Stimulated activated CD4-positive, alpha-beta T cell treated with anti-CD3 and anti-CD28 coated beads, Interleukin-15, amount 100 ng/mL, for 24 hours (primary cell): ENCODE data around the gene CNTNAP3.
A peak's percentile ranks its signal among the peaks of the same experiment; 100 is the strongest.
"Not testable (repeated sequence)": the region's sequence is repeated elsewhere in the genome, so short reads cannot be mapped to it uniquely, and the experiment has no call there.

Experiments
- DNase-seq: peaks from one replicate; pipeline ENCODE4 v3.0.0-alpha.2; 2020

Gene CNTNAP3

DNA sequence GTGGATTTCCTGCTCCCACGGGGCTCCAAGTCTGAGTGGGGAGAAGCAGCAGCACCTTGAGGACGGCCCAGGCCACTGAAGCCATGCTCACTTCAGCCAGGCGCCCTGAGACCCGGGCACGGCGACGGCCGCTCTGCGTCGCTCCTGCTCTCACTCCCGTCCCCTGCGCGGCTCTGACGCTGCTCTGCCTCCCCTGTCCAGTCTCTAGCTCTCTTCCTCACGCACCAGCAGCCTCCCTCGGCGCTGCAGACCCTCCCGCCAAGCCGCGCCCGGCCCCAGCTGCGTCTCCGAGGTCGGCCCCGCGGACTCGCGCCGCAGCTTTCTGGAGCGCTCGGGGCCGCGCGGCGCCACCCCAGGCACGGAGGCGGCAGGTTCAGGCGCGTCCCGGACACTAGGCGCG, at the start of gene CNTNAP3:
CNTNAP3 (minus strand) TSS at position 188 of the 400 bp plus-strand sequence; CDS start at position 85, 103 bp downstream.
- DNase-seq, result peak; percentile 1

DNA sequence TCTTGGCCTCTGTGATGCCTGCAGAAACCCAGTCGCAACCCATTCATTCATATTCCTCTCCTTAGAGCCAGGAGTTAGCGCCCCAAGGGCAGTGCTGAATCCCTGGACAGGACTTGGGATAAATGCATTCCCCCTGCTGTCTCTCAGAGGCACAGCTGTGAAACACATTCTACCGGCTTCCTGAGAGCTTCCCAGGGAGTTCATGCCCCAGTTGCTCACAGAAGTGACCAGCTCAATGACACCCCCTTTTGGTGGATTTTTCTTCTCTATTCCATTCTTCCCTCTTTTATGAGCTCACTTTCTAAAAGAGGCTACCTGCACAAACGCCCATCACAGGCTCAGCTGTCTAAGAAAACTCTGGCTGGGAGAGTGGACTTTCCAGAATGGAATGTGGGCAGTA, 8.0 kb downstream of the CNTNAP3 start:
- not testable (repeated sequence) for DNase-seq

DNA sequence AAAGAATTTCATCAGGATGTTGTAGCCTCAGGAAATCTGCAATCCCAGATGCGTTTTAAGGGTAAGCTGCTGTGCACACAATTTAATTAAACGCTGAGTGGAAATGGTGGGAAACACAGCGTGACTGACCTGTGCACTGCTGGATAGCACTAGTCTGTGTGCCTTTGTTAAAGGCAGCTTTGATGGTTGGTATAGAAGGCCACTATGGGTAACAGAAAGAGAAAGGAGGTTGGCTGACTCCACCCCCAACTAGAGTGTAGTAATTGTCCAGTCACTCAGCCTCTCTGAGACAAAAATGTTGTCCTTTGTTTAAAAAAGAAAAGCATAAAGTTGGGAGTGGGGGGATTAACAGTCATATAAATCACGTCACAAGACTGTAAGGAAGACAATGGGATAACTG, 45.5 kb downstream of the CNTNAP3 start:
- not testable (repeated sequence) for DNase-seq

DNA sequence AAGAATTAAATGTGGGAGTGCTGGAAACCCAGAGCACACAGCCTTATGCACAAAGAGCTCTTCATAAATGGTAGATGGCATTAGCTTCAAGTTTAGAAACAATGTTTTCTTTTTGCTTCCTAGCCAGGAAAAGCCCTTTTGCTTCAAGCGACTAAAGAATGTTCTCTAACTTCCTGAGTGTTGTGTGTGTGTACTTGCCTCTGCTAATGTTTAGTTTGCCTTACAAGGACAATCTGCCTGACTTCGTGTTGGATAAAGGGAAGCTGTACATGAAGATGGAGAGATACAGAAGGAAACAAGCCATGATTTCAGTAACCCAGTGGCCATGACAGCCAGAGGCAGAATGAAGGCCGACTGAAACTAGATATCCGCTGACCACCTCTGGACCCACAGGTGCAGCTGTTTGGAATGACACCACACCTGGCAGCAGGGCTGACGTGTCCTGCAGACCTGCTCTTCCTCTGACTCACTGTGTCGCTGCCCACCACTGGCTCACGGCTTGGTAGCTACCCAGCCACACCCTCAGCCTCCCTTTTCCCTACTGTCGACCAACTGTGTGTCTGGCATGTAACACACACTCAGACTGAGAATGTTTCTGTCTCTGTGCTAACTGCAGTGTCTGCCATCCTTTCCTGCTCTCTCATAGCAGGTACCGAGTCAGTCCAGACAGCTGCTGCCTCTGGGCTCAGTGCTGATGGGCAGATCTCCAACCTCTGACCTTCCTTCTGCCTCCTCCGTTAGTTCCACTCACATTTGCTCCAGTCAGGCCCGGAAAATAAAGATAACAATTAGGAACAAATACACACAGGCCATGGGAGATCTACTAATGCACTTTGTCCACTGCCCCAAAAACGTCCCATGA, 55.6 kb downstream of the CNTNAP3 start:
- DNase-seq, result not testable (repeated sequence)

DNA sequence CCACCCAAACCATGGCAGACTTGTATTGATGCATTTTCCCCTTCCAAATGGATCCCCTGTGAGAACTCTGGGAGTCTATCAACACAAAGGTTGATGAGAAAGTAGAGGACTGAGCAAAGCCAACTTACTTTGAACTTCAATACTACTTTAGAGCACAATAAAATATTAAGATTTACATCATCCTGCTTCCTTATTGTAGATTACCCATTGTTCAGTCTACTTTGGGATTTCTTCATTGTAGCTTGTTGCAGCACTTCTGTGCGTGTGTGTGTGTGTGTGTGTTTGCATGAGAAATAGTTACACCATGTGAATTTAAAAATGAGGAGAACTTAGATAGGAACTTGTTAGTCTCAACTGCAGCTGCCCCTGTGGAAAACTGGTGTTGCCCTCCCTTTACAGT, 72.0 kb downstream of the CNTNAP3 start:
- DNase-seq, result not testable (repeated sequence)

DNA sequence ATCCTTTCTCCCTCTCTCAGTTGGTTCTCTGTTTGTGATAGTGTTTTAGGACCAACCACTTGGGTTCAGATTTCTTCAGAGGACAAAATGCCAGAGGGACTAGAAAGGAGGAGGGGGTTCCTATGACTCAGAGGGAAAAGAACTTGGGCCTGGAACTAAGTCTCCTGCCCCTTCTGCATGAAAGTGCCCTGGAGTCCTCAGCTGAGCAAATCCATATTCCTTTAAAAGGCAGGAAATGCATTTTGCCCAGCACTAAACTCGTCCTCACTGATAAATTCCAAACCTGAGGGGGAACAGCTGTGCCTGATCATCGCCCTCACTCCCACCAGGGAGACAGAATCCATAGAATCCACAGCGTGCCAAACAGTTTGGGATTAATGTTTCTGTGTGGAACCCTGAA, 78.2 kb downstream of the CNTNAP3 start:
- not testable (repeated sequence) for DNase-seq

DNA sequence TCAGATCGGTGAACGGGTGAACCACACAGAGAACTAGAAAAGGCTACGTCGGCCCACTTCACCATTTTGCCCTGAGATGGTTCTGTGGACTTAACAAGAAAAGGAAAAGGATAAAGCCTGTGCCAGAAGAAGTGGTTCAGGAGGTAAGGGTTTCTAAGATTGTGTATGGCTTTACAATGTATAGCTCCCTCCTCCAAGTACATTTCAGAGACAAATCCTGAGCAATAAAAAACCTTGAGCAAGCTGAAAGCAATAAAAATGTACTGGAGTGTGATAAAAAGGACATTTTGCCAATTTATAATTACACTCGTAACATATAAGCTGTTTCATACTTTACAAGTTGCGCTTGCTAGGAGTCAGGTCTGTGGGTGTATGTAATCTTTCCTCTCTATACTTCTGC, 81.3 kb downstream of the CNTNAP3 start:
- not testable (repeated sequence) for DNase-seq

DNA sequence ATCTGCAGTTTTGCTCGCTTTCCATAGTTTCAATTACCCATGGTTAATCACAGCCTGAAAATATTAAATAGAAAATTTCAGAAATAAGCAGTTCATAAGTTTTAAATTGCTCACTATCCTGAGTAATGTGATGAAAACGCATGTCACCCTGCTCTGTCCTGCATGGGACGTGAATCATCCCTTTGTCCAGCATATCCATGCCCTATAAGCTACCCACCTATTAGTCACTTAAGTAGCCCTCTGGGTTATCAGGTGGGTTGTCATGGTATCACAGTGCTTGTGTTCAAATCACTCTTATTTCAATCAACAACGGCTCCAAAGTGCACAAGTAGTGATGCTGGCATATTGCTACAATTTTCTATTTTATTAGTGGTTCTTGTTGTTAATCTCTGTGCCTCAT, 82.1 kb downstream of the CNTNAP3 start:
- DNase-seq, result not testable (repeated sequence)

DNA sequence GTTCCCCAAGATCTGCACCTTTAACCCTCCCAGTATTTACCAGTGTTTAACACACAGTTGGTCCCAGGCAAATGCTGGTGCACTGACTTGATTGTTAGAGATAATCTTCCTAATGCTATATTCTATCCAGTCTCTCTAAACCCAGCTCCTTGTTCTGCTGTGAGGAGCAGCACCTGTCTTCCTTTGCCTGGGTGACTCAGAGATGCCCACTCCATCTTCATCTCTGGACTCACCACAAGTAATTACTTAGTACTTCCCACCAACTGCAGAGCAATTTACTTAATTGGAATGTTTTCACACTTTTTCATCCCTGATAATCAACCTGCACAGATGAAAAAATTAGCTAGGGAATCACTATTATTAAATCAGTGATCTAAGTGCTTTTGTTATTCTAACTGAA, 87.6 kb downstream of the CNTNAP3 start:
- DNase-seq, result not testable (repeated sequence)

DNA sequence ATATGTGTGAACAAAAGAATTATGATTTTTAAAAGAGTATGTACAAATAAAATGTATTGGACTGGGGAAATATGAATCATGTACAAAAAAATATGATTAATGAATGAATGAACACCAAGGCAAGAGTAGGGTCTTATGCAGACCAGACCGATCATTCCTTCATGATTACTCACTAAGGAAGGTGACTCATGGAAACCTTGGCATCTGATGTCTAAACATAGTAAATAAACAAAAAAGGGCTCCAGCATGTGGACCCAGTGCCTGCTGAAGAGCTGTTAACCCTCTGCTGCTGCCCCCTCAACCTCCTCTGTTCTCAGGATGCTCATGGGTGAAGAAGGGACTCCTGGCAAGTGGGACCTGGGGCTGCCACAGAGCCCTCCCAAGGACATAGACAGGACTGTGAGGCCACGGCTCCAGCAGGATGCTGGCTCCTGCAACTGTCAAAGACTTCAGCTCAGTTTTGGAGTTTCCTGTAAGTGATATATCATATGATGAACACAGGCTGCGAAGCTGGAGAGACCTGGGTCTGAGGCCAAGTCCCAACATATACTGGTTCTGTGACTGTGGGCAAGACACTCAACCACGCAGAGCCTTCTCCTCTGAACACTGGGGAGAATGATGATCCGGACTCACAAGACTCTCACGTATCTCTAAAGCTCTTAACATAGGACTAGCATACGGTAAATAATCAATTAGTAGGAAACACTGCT, 89.8 kb downstream of the CNTNAP3 start:
- not testable (repeated sequence) for DNase-seq

DNA sequence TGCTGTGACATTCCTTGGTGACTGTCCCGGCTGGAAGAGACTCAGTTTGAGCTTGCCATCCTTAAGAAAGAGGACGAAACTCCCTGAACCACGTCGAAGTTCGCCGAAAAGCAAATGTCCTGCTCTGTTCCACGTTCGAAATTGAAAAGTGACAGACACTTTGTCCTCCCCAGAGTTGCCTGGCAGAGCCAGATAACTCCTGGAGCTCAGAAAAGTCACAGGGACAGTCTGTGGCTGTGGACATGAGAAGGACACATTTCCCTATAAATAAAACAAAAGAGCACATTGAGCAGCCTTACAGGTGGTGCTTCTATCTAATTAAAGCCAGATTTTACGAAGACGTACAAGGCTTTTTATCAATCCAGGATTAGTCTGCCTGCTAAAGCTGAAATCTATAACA, 116.6 kb downstream of the CNTNAP3 start:
- DNase-seq, result not testable (repeated sequence)

DNA sequence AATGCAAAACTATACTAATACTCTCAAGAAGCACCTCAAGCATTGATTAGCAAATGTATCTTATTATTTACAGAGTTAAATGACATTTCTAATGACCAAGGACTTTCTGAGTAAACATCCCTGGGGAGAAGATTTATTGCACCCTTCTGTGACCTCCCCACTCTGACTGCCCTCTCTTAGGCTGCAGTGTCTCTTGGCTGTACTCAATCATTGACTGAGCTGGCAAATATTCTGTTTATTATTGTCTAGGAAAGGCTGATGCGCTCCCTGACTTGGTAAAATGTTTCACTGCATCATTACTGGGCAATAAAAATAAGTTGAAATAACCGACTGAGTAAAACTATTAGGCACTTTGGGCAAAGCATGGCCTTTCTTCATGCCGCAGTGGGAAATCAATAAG, 130.3 kb downstream of the CNTNAP3 start:
- DNase-seq, result not testable (repeated sequence)

DNA sequence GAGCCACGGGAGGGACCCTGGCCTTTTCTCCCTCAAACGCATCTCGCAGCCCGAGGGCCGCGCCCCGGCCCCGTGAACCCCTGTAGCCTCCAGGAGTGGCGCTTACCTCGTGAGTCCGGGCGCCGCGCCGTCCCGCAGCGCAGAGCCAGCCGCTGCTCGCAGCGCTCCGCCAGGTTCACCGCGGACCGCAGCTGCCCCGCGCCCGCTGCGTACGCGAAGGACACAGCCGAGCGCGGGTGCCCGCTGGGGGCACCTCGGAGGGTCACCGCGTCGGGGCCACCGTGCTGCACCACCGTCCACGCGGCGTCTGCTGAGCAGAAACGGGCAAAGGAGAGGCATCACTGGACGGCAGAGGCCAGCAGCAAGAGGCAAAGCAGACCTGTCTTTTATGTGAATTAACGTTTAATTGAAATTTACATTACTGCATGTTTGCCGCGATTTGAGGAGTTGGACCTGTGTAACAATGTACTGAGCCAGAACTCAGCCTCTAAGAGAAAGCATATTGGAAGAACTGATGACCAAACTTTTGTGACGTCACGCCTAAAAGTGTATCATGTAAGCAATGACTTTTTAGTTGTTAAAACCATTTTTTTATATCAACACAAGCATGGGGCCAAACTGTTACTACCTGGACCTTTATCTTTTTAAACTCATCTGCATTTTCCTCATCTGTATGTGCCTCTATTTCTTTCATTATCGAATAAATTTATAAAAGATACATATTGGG, 155.0 kb downstream of the CNTNAP3 start:
- DNase-seq, result not testable (repeated sequence)

DNA sequence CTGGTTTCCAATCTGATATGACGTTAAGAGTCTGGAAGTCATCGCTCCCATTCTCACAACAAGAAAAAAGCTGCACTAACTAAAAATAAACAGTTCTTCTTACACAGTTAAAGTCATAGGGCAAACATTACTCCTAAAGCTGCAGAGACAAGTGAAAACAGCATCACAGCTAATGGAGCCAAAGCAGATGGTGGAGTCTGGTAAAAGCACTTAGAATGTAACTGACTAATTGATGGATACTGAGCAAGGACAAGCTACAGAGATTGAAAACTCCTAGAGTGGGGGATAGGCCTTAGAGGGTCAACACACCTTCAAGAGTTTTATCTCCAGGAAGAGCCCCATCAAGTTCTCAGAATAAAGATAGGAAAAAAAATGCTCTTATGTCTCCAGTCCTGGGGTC, 166.6 kb downstream of the CNTNAP3 start:
- DNase-seq, result not testable (repeated sequence)

DNA sequence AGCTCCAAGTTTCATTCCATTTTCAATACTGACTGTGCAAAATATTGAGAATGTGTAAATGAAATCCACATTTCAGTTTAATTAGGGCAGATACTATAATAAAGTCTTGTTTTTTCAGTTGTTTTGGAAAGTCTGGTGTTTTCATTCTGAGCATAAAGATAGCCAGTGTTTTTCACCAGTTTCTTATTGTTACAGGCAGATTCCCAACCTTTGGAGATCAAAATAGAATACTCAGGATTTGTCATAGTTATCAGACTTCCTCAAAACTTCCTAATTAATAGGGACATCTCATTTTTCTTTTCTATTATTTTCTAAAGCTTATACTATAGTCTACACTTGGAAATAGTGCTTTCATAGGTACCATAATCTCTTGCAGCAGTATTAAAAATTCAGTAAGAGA, 176.2 kb downstream of the CNTNAP3 start:
- DNase-seq, result not testable (repeated sequence)

DNA sequence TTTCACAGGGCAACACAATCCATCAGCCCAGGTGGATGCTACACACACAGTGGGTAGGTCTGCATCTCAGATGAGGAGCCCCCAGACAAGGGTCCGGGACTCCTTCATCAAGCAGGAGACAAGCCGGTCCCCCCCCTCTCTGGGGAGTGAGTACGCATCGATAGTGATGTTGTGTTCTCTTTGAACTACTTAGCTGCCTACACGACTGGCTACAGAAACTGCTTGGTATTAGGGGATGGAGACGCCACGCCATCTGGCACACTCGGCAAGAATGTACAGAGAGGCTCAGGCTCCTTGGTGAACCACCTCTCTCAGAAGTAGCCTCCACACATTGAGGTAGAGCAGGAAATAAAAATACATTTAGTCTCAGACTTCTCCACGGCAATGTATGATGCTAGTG, 179.8 kb downstream of the CNTNAP3 start:
- no peak for DNase-seq

DNA sequence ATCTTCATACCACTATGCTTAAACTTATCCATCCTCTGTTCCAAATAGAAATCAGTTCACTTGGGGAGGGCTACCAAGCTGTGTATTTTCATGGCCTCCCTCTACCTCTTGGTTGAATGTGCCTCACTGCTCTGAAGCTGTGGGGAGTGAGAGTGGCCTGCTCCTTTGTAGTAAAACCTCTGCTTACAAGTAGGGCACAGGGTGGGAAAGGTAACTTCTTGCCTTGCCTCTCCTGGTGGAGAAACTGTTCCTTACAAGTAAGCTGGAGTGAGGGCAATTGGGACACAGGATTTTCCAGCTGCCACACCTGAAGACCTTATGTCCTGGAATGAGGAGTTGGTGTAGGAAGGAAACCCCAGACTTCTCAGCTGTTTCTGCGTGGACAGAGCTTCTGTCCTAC, 190.8 kb downstream of the CNTNAP3 start:
- DNase-seq, result not testable (repeated sequence)

DNA sequence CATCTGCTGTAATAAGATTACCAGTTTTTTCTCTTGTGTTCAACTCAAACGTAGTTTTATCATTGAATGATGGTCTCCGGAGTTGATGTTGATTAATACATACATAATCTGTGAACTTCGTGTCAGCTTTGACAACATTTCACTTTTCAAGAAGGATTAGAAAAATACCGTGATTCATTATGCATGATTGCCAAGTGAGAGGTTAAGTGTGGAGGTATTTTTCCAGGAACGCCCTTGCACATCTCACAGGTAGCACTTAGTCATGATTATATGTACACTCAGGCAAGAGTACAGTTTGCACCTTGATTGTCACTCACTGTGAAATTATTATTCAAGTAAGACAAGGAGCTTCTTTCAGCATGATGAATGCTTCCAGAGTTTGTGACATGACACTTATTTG, 202.7 kb downstream of the CNTNAP3 start:
- DNase-seq, result not testable (repeated sequence)

DNA sequence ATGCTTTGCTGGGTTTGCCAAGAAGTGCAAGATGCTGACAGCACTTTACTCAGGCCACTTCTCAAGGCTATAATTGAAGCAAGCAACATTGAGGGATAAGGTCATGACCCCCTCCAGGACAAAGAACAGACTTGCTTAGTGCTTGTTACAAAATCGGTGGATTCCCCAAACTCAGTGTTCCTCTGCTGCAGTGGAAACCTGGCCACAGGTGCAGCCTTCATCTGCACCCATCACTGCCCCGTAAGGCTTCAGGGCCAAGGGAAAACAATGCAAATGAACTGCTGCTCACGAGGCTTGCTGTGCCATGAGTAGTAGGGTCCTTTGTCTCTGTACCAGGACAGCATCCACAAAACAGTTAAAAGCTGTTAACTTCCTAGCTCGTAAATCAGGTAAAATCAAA, 205.4 kb downstream of the CNTNAP3 start:
- not testable (repeated sequence) for DNase-seq

DNA sequence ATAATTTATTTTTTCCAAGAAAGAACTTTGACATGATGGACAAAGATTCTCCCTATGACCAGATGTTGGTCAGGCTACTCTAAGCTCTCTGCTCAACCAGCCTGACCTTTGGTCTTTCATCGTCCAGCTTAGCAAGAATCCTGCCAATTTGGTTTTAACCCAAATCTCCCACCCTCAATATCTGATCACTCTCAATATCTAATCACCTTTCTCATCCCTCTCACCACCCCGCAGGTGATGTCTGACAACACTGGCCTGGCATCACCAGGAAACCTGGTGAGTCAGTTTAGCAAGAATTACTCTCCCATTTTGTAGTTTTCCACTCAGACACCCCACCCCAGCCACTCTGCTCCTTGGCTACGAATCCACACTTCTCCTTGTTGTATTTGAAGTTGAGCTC, 207.9 kb downstream of the CNTNAP3 start:
- DNase-seq, result not testable (repeated sequence)

DNA sequence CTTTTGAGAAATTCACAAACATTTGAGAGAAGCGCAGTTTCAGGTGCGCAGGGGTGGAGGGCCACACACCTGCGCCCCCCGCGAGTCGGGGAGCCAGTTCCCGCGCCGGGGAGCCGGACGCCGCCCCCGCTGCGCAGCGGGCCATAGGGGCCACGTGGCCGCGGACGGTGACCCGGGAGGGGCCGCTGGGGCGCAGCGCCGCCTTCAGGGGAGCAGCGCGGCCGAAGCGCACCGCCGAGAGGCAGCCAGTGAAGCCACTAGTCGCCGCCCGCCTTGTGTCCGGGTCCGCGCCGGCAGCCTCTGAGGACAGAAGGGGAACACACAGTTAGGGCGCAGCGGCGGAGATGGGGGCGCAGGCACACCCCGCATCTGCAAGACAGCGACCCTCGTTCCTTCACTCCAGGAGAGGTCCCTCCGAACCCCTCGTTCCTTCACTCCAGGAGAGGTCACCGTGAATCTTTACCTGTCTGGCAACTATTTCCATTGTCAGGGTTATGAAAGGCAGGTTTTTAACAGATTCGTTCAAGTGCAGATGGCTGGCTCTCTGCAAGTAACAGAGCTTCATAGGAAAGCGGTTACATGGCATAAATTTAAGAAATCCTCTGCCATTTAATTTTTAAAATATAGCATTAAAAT, 209.2 kb downstream of the CNTNAP3 start:
- not testable (repeated sequence) for DNase-seq

DNA sequence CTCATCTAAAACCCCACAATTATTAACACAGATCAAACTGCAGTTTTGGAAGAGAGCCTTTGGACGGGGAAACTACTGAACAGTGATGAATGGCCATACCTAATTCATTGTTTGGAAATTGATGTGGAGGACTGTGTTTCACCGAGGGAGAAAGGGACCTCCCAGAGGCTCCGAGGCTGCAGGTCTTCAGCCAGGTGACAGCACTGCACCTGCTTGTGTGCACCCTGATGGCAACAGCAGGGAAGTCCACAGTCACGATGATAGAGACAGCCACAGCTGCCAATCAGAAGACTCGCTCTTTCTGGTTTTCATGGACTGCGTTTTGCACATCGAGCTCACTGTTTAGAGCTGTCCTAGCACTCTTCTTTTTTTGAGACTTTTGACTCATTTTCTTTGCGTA, 214.4 kb downstream of the CNTNAP3 start:
- DNase-seq, result not testable (repeated sequence)

DNA sequence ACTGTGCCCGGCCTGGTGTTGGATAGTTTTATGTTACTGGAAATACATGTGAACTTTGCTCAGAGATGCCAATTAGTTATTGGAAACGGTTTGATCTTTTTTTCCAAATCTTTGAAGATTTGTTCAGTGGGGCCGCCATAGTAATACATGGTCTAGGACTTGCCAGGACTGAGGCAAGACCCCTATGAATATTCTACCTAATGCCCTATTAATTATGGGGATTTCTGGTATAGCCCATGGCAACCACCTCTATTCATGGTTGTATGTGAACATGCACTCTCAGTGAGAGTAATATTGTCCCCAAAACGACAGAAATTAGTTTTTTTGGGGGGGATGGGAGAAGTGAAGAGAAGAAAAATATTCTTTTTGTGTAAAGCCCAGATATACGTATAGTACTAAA, 220.3 kb downstream of the CNTNAP3 start:
- DNase-seq, result not testable (repeated sequence)
